WTC11 (cell line): ENCODE measurements around the gene EPYC.

ENCODE experiments used
- CBFB ChIP-seq: sonication (generic); formaldehyde crosslinking; IDR thresholded peaks from 2 replicates; pipeline ENCODE4 v1.8.1; 2022; ENCODE audit warnings: mild to moderate bottlenecking, low read depth, missing genetic modification reagents
- CREM ChIP-seq: sonication (generic); formaldehyde crosslinking; IDR thresholded peaks from 2 replicates; pipeline ENCODE4 v1.8.1; 2022; ENCODE audit warnings: mild to moderate bottlenecking, missing genetic modification reagents, moderate library complexity
- CTCF ChIP-seq: fragments of 200-600 bp; IDR thresholded peaks from 2 replicates; pipeline ENCODE4 v1.8.0; 2022; ENCODE audit warnings: antibody characterized with exemption
- KAT7 ChIP-seq: sonication (generic); formaldehyde crosslinking; IDR thresholded peaks from 2 replicates; pipeline ENCODE4 v1.8.1; 2023; ENCODE audit warnings: missing genetic modification reagents, mild to moderate bottlenecking, borderline replicate concordance
- NFYB ChIP-seq: sonication (generic); formaldehyde crosslinking; conservative IDR thresholded peaks from 2 replicates; pipeline ENCODE4 v1.8.0; 2022; ENCODE audit warnings: low read depth, missing genetic modification reagents
- ZNF512 ChIP-seq: sonication (generic); formaldehyde crosslinking; IDR thresholded peaks from 2 replicates; pipeline ENCODE4 v1.8.1; 2022; ENCODE audit warnings: missing genetic modification reagents, borderline replicate concordance

- no peak for TF ChIP-seq CREM
- no peak for TF ChIP-seq NFYB (CRISPR knock-in tag)
- TF ChIP-seq CBFB = no peak
- TF ChIP-seq CTCF = no peak
- no peak for TF ChIP-seq ZNF512
- no peak for TF ChIP-seq KAT7 (CRISPR knock-in tag)
Measured at GRCh38 chr12:90972226-90972625, 32.5 kb downstream of the EPYC start.
